NT2/D1 (cell line): ENCODE measurements around the gene HACE1.

Experiments
- DNase-seq: peaks from one replicate; pipeline ENCODE4 v3.0.0-alpha.2; 2011; ENCODE audit warnings: low read depth, low spot score
- H3K27me3 ChIP-seq: 2 replicates; pipeline ENCODE4 v1.6.0; 2011; ENCODE audit warnings: mild to moderate bottlenecking; ENCODE audit not compliant: insufficient read length, insufficient read depth
- H3K36me3 ChIP-seq: 2 replicates; pipeline ENCODE4 v1.6.1; 2011; ENCODE audit warnings: mild to moderate bottlenecking, low read length, mixed read lengths; ENCODE audit not compliant: insufficient read depth, insufficient read length
- H3K4me1 ChIP-seq: 2 replicates; pipeline ENCODE4 v1.5.1; 2011; ENCODE audit not compliant: insufficient read depth, insufficient read length
- H3K4me3 ChIP-seq: 2 replicates; pipeline ENCODE4 v1.5.1; 2011; ENCODE audit warnings: low read depth; ENCODE audit not compliant: insufficient read length
- H3K9ac ChIP-seq: 2 replicates; pipeline ENCODE4 v1.6.0; 2011; ENCODE audit warnings: low read depth; ENCODE audit not compliant: insufficient read length
- H3K9me3 ChIP-seq: 2 replicates; pipeline ENCODE4 v1.5.1; 2011; ENCODE audit warnings: mild to moderate bottlenecking, low read length; ENCODE audit not compliant: insufficient read depth
- SUZ12 ChIP-seq: IDR thresholded peaks from 2 replicates; pipeline ENCODE4 v1.6.1; 2011; ENCODE audit not compliant: insufficient read length, insufficient read depth; ENCODE audit errors: extremely low read depth
- YY1 ChIP-seq: IDR thresholded peaks from 2 replicates; pipeline ENCODE4 v1.6.1; 2011; ENCODE audit not compliant: insufficient read length, insufficient read depth
- ZNF274 ChIP-seq: IDR thresholded peaks from 2 replicates; pipeline ENCODE4 v1.6.1; 2011; ENCODE audit warnings: mild to moderate bottlenecking, low read depth, low read length

Gene HACE1

DNA sequence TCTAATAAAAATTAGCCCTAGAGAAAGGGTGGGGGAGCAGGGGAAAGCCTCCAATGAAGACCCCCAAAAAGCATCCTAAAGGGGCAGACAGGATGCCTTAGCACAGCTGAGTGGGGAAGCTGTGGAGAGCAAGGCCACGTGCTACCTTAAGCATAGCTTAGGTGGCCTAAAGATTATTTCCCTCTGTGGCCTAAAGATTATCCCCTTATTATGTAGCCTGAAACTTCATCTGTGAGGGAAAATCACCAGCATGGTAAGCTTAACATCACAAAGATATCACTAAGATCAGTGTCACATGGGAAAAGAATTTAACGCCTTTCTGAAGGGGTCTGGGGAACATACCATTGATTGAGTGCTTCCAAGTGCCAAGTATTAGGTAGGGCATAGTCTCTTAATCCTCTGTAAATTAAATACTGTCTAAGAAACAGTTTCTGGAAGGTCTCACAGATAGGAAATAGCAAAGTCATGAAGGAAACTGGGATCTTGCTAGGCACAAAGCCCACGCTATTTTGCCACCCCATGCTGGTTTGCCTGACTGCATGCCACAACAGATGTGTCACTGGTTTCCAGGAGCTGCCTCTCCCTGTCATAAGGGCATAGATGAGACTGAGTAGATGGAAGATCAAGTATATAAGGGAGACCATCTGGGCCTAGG lies 170.0 kb downstream of the HACE1 start:
- H3K36me3 ChIP-seq = no peaks in the 10 kb centered on the region
- H3K9me3 ChIP-seq = no peaks in the 10 kb centered on the region
- H3K4me1 ChIP-seq = no peaks in the 10 kb centered on the region
- no peaks in the 10 kb centered on the region for H3K27me3 ChIP-seq
- no peak for DNase-seq
- TF ChIP-seq SUZ12 (no peak), ZNF274 (no peak), YY1 (no peak)
- no peak overlapping the region for H3K4me3 ChIP-seq
- H3K9ac ChIP-seq = no peak overlapping the region

- no peaks in the 10 kb centered on the region for H3K4me1 ChIP-seq
These were observed 171.3 kb downstream of the HACE1 start for GRCh38 chr6:104688283-104688969.

DNA sequence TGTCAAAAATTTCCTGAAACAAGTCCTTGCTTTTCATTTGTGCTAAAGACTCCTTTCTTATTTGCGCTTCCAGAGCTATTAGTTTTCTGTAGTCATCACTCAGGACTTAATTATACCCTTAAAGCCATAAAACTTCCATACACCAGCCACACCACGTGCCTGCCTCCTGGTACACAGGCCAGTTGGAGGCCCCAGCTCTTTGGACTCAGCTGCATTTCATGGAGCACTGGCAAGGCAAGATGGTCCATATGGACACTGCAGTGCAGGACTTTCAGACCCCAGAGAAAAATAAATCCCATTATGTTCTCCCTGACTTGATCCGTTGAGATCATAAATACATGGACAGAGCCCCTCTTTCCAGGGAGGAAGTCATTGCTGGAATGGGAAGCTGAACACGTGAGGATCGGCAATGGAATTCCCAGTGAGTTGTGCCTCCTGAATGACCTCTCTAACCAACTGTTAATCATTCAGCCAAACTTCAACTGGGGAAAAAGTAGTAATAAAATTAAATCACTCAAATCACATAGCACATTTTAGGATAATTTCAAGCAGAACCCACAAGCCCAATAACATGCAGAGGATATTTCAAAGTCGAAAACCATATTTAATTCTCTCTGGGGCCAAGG lies 173.1 kb downstream of the HACE1 start:
- H3K4me1 ChIP-seq = no peaks in the 10 kb centered on the region
- DNase-seq = no peak
- no peak overlapping the region for H3K4me3 ChIP-seq
- no peak overlapping the region for H3K9ac ChIP-seq
- no peaks in the 10 kb centered on the region for H3K27me3 ChIP-seq
- TF ChIP-seq YY1 = no peak
- no peak for TF ChIP-seq SUZ12
- H3K36me3 ChIP-seq = no peaks in the 10 kb centered on the region
- no peaks in the 10 kb centered on the region for H3K9me3 ChIP-seq

More at GRCh38 chr6:104688283-104688969, 171.3 kb downstream of the HACE1 start:
- H3K9me3 ChIP-seq = no peaks in the 10 kb centered on the region
- H3K36me3 ChIP-seq = no peaks in the 10 kb centered on the region
- TF ChIP-seq YY1 (no peak), ZNF274 (no peak), SUZ12 (no peak)
- no peaks in the 10 kb centered on the region for H3K27me3 ChIP-seq
- no peak for DNase-seq
- H3K4me3 ChIP-seq = no peak overlapping the region
- H3K9ac ChIP-seq = no peak overlapping the region

GRCh38 chr6:104685871-104686549 lies 173.7 kb downstream of the HACE1 start:
- Histone ChIP-seq H3K27me3 (no peaks in the 10 kb centered on the region), H3K4me1 (no peaks in the 10 kb centered on the region), H3K36me3 (no peaks in the 10 kb centered on the region), H3K9me3 (no peaks in the 10 kb centered on the region), H3K9ac (no peak overlapping the region), H3K4me3 (no peak overlapping the region)
- DNase-seq = no peak
- TF ChIP-seq YY1 (no peak), ZNF274 (no peak), SUZ12 (no peak)

GRCh38 chr6:104684911-104685415 lies 174.8 kb downstream of the HACE1 start:
- TF ChIP-seq YY1 = no peak
- no peak for TF ChIP-seq ZNF274
- TF ChIP-seq SUZ12 = no peak
- H3K36me3 ChIP-seq = no peaks in the 10 kb centered on the region
- no peak overlapping the region for H3K9ac ChIP-seq
- H3K4me3 ChIP-seq = no peak overlapping the region
- no peaks in the 10 kb centered on the region for H3K4me1 ChIP-seq
- H3K9me3 ChIP-seq = no peaks in the 10 kb centered on the region
- H3K27me3 ChIP-seq = no peaks in the 10 kb centered on the region
- no peak for DNase-seq

DNA sequence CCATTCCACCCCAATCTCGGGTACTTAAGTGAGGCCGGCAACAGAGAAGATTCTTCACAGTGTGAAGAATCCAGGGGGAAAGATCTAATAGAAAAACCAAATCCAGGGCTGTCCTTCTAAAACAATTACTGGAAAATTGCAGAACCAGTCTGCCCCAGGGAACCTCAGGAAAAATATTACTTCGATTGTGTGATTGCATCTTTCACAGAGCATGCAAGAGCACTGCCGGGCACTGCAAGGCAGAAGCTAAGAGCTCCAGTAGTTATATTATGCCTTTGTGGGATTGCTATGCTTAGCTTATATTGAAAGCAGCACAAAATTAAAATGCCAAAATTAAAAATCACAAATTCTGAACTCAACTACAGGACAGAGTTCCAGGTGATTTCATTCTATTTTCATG lies 175.9 kb downstream of the HACE1 start:
- no peaks in the 10 kb centered on the region for H3K36me3 ChIP-seq
- no peak for TF ChIP-seq SUZ12
- no peak for TF ChIP-seq YY1
- no peak for TF ChIP-seq ZNF274
- no peaks in the 10 kb centered on the region for H3K27me3 ChIP-seq
- no peak overlapping the region for H3K4me3 ChIP-seq
- H3K4me1 ChIP-seq = no peaks in the 10 kb centered on the region
- no peak for DNase-seq
- no peaks in the 10 kb centered on the region for H3K9me3 ChIP-seq
- no peak overlapping the region for H3K9ac ChIP-seq
